Ishikawa (cell line): ENCODE data around the gene PPIL3.
A peak's percentile ranks its signal among the peaks of the same experiment; 100 is the strongest.

Experiments
- CEBPB ChIP-seq: IDR thresholded peaks from 2 replicates; pipeline ENCODE4 v1.6.1; 2012
- CREB1 ChIP-seq: IDR thresholded peaks from 2 replicates; pipeline ENCODE4 v1.6.1; 2012; ENCODE audit warnings: low read depth
- EGR1 ChIP-seq: IDR thresholded peaks from 2 replicates; pipeline ENCODE4 v1.6.1; 2012
- EP300 ChIP-seq: IDR thresholded peaks from 2 replicates; pipeline ENCODE4 v1.6.1; 2012; ENCODE audit warnings: borderline replicate concordance
- FOXM1 ChIP-seq: IDR thresholded peaks from 2 replicates; pipeline ENCODE4 v1.6.1; 2012; ENCODE audit warnings: low read depth, borderline replicate concordance
- MAX ChIP-seq: IDR thresholded peaks from 2 replicates; pipeline ENCODE4 v1.6.1; 2012
- NFIC ChIP-seq: IDR thresholded peaks from 2 replicates; pipeline ENCODE4 v1.6.1; 2012
- RAD21 ChIP-seq: IDR thresholded peaks from 2 replicates; pipeline ENCODE4 v1.6.1; 2012; ENCODE audit warnings: low read depth
- REST ChIP-seq: IDR thresholded peaks from 2 replicates; pipeline ENCODE4 v1.6.1; 2012; ENCODE audit warnings: low read depth, mild to moderate bottlenecking
- TAF1 ChIP-seq: IDR thresholded peaks from 2 replicates; pipeline ENCODE4 v1.6.1; 2012; ENCODE audit warnings: low read depth, mild to moderate bottlenecking
- TCF12 ChIP-seq: IDR thresholded peaks from 2 replicates; pipeline ENCODE4 v1.6.1; 2012; ENCODE audit warnings: low read depth
- TEAD4 ChIP-seq: IDR thresholded peaks from 2 replicates; pipeline ENCODE4 v1.6.1; 2012
- USF1 ChIP-seq: IDR thresholded peaks from 2 replicates; pipeline ENCODE4 v1.6.1; 2012
- YY1 ChIP-seq: IDR thresholded peaks from 2 replicates; pipeline ENCODE4 v1.6.1; 2012; ENCODE audit warnings: low read depth
- ZBTB7A ChIP-seq: IDR thresholded peaks from 2 replicates; pipeline ENCODE4 v1.6.1; 2012; ENCODE audit warnings: low read depth

Gene PPIL3

DNA sequence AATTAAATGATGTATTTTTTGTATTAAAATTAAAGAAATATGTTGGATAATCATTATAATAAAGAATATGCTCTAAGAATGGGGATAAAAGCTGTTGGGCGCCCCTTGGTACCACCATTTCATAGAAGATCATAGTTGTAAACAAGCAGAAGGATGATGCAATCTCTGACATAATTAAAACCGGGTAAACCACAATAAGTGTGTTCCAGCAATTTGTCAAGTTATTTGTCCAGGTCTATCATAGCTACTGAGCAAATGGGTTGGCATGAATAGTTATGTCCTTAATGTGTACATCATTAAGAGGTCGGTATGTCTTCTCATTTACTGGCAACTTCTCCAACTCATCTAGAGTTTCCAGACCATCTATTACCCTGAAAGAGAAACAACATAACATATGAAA, 17.7 kb downstream of the PPIL3 start:
- TF ChIP-seq FOXM1 = no peak
- TF ChIP-seq CEBPB = peak; percentile 13; the same call in 1 of the 2 replicates

- TF ChIP-seq MAX (no peak), RAD21 (no peak), FOXM1 (no peak), YY1 (no peak), TEAD4 (no peak), EP300 (no peak), TAF1 (no peak), REST (no peak), NFIC (no peak), EGR1 (no peak)
Measured at GRCh38 chr2:200869014-200869413, 19.9 kb downstream of the PPIL3 start.

DNA sequence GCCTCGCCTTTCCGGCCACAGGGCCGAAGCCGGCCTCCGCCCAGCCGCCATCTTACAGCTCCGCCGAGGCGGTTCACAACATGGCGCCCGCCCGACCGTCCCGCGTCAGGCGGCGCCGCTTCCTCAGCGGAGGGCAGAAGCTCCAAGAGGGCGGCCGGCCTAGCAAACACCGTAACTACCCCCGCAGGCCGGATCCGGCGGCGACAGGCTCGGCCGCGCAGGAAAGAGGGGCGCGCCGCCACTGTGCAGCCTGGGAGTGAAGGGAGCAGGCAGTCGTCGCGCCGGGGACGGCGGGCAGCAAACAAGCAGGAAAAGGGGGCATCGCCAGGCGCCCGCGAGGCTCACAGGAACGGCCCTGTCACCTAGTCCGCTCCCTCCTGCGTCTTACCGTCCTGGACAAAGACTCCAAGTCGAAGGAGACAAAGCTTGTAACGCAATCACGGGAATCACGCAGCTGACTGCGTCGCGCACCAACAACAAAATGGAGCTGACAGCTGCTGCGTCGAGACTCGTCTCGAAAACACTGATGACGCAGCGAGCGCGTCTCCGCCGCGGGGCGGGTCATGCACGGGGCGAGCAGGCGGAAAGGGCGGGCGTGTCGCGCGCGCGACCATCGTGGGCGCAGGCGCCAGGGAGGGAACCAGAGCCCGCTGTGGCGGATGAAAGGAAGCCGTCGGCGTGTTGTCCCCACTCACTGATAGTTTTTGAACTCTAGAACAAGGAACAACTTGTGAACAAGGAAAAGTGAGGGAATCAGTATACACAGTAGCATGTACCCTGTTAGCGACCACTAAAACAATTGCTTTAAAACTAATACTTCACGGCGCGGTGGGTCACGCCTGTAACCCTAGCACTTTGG, 24.5 kb downstream of the PPIL3 start, which contains the start of gene CLK1:
Gene CLK1 (minus strand): TSS at position 483 of the 859 bp plus-strand sequence. CDS start 2,796 bp downstream, outside the sequence.
- no peak for TF ChIP-seq EP300
- TF ChIP-seq NFIC = no peak
- TF ChIP-seq YY1 = peak; percentile 98
- TF ChIP-seq TEAD4 = peak; percentile 93
- TF ChIP-seq TCF12 = peak; percentile 50; the same call in 1 of the 2 replicates
- TF ChIP-seq FOXM1 = no peak; the same call in 1 of the 2 replicates
- peak; percentile 31; the same call in 1 of the 2 replicates for TF ChIP-seq USF1
- peak; percentile 93 for TF ChIP-seq CREB1
- TF ChIP-seq REST = no peak; the same call in 1 of the 2 replicates
- peak; percentile 80 for TF ChIP-seq TAF1
- TF ChIP-seq MAX = peak; percentile 91
- TF ChIP-seq RAD21 = no peak
- TF ChIP-seq CEBPB = no peak; the same call in 1 of the 2 replicates
- peak; percentile 87 for TF ChIP-seq EGR1
- no peak for TF ChIP-seq ZBTB7A

DNA sequence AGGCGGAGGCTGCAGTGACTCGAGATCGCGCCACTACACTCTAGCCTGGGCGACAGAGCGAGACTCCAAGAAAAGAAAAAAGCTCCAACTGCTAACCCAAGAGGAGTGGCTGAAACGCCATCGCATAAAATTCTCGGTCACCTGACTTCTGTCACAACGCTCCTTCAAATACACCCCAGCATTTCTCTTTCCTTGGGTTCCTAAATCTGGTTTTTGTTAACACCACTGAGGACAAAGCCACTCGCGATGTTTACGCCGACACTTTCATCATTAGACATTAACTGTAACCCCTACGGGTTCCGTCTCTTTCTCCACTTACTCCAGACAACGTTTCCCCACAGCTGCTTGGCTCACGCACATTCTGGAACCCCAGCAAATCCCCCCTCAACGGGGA, 25.1 kb downstream of the PPIL3 start:
- TF ChIP-seq MAX (no peak), EGR1 (no peak), FOXM1 (no peak), ZBTB7A (no peak)

DNA sequence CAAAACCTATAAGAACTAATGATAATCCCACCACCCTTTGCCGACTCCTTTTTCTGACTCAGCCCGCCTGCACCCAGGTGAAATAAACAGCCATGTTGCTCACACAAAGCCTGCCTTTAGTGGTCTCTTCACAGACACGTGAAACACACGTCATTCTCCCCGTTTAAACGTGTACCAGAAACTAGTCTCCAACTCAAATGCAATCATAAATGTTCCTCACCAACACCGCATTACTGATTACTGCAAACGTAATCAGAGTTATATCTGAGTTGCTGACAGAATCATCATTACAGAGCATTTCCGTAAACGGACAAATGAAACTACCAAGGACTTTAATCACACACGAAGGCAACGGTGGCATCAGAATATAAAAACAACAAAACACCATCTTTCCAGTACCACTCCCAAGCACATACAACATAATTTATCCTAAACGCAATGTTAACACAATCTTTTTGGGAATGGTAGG, 26.3 kb downstream of the PPIL3 start:
- TF ChIP-seq USF1 (no peak), REST (no peak), TEAD4 (no peak), FOXM1 (no peak), RAD21 (no peak), EGR1 (no peak), MAX (no peak), ZBTB7A (no peak), EP300 (no peak), CEBPB (no peak), YY1 (no peak), NFIC (no peak), TAF1 (no peak), CREB1 (no peak), TCF12 (no peak)
